T-helper 1 cell treated with Interleukin-12 subunit alpha and Interleukin-12 subunit beta and Interleukin-4 antibody, amounts not matched to agents 30 μg/mL and 1 μg/mL, for 36 hours (primary cell): Measurements from ENCODE around the gene ZNF213.

ENCODE experiments used
- H3K27ac Mint-ChIP-seq: one replicate; pipeline ENCODE4 v1.8.0; 2021; ENCODE audit warnings: mild to moderate bottlenecking, mixed read lengths
- H3K27me3 Mint-ChIP-seq: one replicate; pipeline ENCODE4 v1.8.0; 2021; ENCODE audit warnings: low read depth, mixed read lengths
- H3K36me3 Mint-ChIP-seq: one replicate; pipeline ENCODE4 v1.8.0; 2021; ENCODE audit warnings: low read depth, mixed read lengths
- H3K4me1 Mint-ChIP-seq: one replicate; pipeline ENCODE4 v1.8.0; 2021; ENCODE audit warnings: low read depth, mixed read lengths
- H3K4me3 Mint-ChIP-seq: one replicate; pipeline ENCODE4 v1.8.0; 2021; ENCODE audit warnings: mild to moderate bottlenecking, moderate library complexity, mixed read lengths
- H3K9me3 Mint-ChIP-seq: one replicate; pipeline ENCODE4 v1.8.0; 2021; ENCODE audit warnings: mixed read lengths

Gene ZNF213

GRCh38 chr16:3134338-3135125 lies at the start of gene ZNF213:
Gene ZNF213 (plus strand): TSS chr16:3135029. CDS start chr16:3137281, 2,252 bp downstream.
- H3K9me3 Mint-ChIP-seq, result no peaks in the 10 kb centered on the region
- no peaks in the 10 kb centered on the region for H3K27me3 Mint-ChIP-seq
- peak within 1 kb of the TSS; percentile 98 for H3K27ac Mint-ChIP-seq
- peaks cover 11% of the 10 kb centered on the region for H3K36me3 Mint-ChIP-seq
- peaks cover 28% of the 10 kb centered on the region for H3K4me1 Mint-ChIP-seq
- H3K4me3 Mint-ChIP-seq, result peak within 1 kb of the TSS; percentile 94

- H3K4me3 Mint-ChIP-seq, result peak overlapping the region; percentile 57
- H3K27ac Mint-ChIP-seq, result peak overlapping the region; percentile 60
- peaks cover 13% of the 10 kb centered on the region for H3K36me3 Mint-ChIP-seq
- peaks cover 37% of the 10 kb centered on the region for H3K4me1 Mint-ChIP-seq
- H3K9me3 Mint-ChIP-seq, result peaks cover 2% of the 10 kb centered on the region
- no peaks in the 10 kb centered on the region for H3K27me3 Mint-ChIP-seq
These were observed 48.8 kb upstream of the ZNF213 start for GRCh38 chr16:3085868-3086595.

GRCh38 chr16:3086596-3087242 lies 48.1 kb upstream of the ZNF213 start:
- Mint-ChIP-seq H3K27me3 (no peaks in the 10 kb centered on the region), H3K4me1 (peaks cover 38% of the 10 kb centered on the region), H3K27ac (peak overlapping the region; percentile 31), H3K36me3 (peaks cover 11% of the 10 kb centered on the region), H3K9me3 (no peaks in the 10 kb centered on the region), H3K4me3 (peak overlapping the region; percentile 57)

- Mint-ChIP-seq H3K4me1 (peaks cover 38% of the 10 kb centered on the region), H3K9me3 (no peaks in the 10 kb centered on the region), H3K27ac (peak overlapping the region; percentile 69), H3K36me3 (peaks cover 11% of the 10 kb centered on the region), H3K4me3 (peak overlapping the region; percentile 57), H3K27me3 (no peaks in the 10 kb centered on the region)
These were observed 47.3 kb upstream of the ZNF213 start for GRCh38 chr16:3087243-3088235.

- Mint-ChIP-seq H3K4me1 (peaks cover 34% of the 10 kb centered on the region), H3K27me3 (no peaks in the 10 kb centered on the region), H3K9me3 (no peaks in the 10 kb centered on the region), H3K36me3 (peaks cover 7% of the 10 kb centered on the region), H3K4me3 (peak overlapping the region; percentile 10), H3K27ac (peak overlapping the region; percentile 20)
These were observed 46.4 kb upstream of the ZNF213 start for GRCh38 chr16:3088450-3088849.

- H3K9me3 Mint-ChIP-seq, result no peaks in the 10 kb centered on the region
- H3K27ac Mint-ChIP-seq, result peak overlapping the region; percentile 20
- peaks cover 34% of the 10 kb centered on the region for H3K4me1 Mint-ChIP-seq
These were observed 45.7 kb upstream of the ZNF213 start for GRCh38 chr16:3088925-3089716.

GRCh38 chr16:3089717-3090592 lies 44.9 kb upstream of the ZNF213 start:
- no peak overlapping the region for H3K4me3 Mint-ChIP-seq
- H3K36me3 Mint-ChIP-seq, result peaks cover 6% of the 10 kb centered on the region
- H3K27ac Mint-ChIP-seq, result no peak overlapping the region
- H3K9me3 Mint-ChIP-seq, result no peaks in the 10 kb centered on the region
- H3K27me3 Mint-ChIP-seq, result no peaks in the 10 kb centered on the region
- peaks cover 35% of the 10 kb centered on the region for H3K4me1 Mint-ChIP-seq

More at GRCh38 chr16:3088925-3089716, 45.7 kb upstream of the ZNF213 start:
- Mint-ChIP-seq H3K27me3 (no peaks in the 10 kb centered on the region), H3K4me3 (no peak overlapping the region), H3K36me3 (peaks cover 7% of the 10 kb centered on the region)

GRCh38 chr16:3091551-3091950 lies 43.3 kb upstream of the ZNF213 start:
- peaks cover 3% of the 10 kb centered on the region for H3K36me3 Mint-ChIP-seq
- H3K4me3 Mint-ChIP-seq, result no peak overlapping the region
- H3K27ac Mint-ChIP-seq, result no peak overlapping the region
- no peaks in the 10 kb centered on the region for H3K9me3 Mint-ChIP-seq
- H3K27me3 Mint-ChIP-seq, result no peaks in the 10 kb centered on the region
- H3K4me1 Mint-ChIP-seq, result peaks cover 34% of the 10 kb centered on the region

- Mint-ChIP-seq H3K4me1 (peaks cover 33% of the 10 kb centered on the region), H3K4me3 (no peak overlapping the region), H3K27me3 (no peaks in the 10 kb centered on the region), H3K9me3 (no peaks in the 10 kb centered on the region), H3K27ac (no peak overlapping the region), H3K36me3 (peaks cover 3% of the 10 kb centered on the region)
These were observed 42.3 kb upstream of the ZNF213 start for GRCh38 chr16:3092501-3092941.

GRCh38 chr16:3094289-3095027 lies 40.4 kb upstream of the ZNF213 start:
- Mint-ChIP-seq H3K27ac (peak overlapping the region; percentile 52), H3K27me3 (no peaks in the 10 kb centered on the region), H3K36me3 (peaks cover 3% of the 10 kb centered on the region), H3K9me3 (no peaks in the 10 kb centered on the region), H3K4me1 (peaks cover 30% of the 10 kb centered on the region), H3K4me3 (peak overlapping the region; percentile 14)

- Mint-ChIP-seq H3K36me3 (peaks cover 3% of the 10 kb centered on the region), H3K4me1 (peaks cover 37% of the 10 kb centered on the region), H3K9me3 (no peaks in the 10 kb centered on the region), H3K27ac (no peak overlapping the region), H3K4me3 (no peak overlapping the region), H3K27me3 (no peaks in the 10 kb centered on the region)
These were observed 39.0 kb upstream of the ZNF213 start for GRCh38 chr16:3095869-3096268.

GRCh38 chr16:3096362-3096761 lies 38.5 kb upstream of the ZNF213 start:
- Mint-ChIP-seq H3K36me3 (peaks cover 3% of the 10 kb centered on the region), H3K4me1 (peaks cover 39% of the 10 kb centered on the region), H3K4me3 (no peak overlapping the region), H3K27ac (no peak overlapping the region), H3K9me3 (no peaks in the 10 kb centered on the region), H3K27me3 (no peaks in the 10 kb centered on the region)
